GM15510 (cell line): ENCODE results near the gene SLC6A11.

Experiments used
- POLR2A ChIP-seq: IDR thresholded peaks from 3 replicates; pipeline ENCODE4 v1.6.1; 2011; ENCODE audit warnings: borderline replicate concordance; ENCODE audit not compliant: insufficient read length; ENCODE audit errors: extremely low read depth

SLC6A11 gene

DNA sequence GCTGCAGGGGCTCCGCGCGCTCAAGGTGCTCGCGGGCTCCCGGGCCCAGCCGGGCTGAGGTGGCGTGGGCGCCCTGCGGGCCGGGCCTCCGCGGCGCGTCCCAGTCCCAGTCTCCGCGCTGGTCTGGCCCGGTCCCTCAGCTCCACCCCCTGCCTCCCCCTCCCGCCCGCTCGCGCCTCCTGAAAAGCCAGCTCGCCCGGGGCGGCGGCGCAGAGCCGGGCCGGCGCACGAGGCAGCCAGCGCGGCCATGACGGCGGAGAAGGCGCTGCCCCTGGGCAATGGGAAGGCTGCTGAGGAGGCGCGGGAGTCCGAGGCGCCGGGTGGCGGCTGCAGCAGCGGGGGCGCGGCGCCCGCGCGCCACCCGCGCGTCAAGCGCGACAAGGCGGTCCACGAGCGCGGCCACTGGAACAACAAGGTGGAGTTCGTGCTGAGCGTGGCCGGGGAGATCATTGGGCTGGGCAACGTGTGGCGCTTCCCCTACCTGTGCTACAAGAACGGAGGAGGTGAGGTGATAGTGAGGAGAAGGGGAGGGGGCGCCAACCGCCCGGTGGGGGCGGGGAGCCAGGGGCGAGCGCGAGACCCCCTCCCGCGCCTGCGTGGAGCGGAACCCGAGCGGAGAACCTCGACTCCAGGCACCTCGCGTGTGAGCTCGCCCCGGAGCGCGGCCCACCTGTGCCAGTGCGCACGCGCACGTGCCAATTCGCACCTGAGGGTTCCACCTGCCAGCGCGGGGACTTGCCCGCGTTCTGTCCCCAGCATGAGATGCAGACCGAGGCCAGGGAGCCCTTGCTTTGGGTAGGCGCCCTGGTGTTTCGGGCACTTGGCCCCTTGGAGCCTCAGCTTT lies at the start of gene SLC6A11:
Gene SLC6A11 (plus strand): TSS at position 210 of the 844 bp plus-strand sequence. CDS start 38 bp downstream, at position 248.
- TF ChIP-seq POLR2A = no peak

DNA sequence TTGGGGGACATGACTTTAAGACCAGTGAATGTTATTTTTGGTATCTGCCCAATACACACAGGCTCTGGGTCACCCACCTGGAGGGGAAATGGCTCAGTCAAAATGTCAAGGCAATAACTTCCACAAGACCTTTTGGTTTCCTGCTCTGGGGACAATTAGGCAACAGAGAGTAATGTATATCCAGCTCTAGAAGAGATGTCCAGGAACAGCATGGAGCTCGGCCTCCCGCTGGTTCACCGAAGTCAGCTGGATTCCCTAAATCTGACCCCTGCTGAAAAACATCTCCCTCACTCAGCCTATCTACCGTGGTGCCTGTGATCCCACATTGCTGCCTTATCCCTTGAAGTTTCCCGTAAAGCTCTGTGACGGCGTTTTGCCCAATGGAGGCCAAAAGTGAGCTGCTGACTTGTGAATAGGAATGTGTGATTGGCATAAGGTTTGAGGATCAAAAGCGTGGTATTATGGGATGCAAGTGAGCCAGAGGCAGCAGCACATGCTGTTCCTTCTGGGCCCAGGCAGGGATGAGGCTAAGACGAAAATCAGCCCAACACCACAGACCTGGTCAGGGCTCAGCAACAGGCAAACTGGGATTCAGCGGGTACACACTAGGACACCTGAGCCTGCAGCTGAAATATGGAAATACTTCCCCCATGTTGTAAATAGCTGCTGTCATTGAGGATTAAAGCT lies 47.2 kb upstream of the SLC6A11 start:
- no peak for TF ChIP-seq POLR2A

GRCh38 chr3:10770547-10770946 lies 45.5 kb upstream of the SLC6A11 start:
- no peak for TF ChIP-seq POLR2A

DNA sequence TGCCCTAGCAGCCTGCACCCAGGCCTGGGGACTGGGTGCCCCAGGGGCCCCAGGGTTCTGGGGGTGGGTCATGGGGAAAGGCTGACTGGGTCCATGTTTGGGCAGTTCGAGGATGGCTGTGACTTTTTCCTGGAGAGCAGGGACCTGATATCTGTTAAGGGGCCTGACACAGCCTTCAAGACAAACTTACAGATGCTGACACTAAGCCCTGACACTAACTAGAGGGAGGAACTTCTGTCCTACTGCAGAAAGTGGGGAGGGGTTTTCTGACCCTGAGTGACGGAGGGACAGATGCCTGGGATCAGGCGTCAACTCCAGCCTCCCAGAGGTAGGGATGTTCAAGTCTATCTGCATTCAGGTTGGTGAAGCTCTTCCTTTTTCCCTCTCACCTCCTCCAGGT lies 45.0 kb upstream of the SLC6A11 start:
- TF ChIP-seq POLR2A = no peak

DNA sequence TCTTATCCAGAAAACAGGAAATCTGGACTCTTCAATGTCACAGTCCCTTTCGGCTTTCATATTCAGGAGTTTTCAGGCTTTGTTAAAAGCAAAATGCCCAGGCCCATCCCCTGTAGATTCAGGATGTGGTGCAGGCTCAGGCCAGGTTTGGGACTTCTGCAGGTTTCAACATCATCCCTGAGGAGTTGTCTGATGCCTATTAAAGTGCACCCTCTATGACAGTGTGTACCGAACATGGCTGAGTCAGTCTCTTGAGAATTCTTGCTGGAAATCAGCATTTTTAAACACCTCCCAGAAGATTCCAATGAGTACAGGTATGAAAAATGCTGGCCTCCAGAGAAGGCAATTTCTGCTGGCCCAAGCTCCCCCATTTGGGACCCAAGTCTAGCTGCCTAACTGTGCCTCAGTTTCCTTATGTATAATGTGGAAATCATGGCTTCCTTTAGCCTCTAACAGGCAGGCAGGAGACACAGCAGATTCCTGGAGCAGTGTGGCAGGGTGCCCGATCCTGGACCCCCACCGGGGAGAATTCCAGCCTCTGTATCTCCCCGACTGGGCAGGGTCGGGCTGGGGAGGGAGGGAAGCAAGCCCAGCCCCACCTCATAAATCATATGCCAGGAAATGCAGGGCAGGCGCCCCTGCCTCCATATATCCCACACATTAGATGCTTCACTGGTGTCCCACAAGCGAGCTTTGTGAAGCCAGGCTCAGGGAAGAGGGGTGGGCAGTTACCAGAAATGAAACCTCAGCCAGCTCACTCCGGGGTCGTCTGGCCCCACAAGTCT lies 44.4 kb upstream of the SLC6A11 start:
- TF ChIP-seq POLR2A = no peak

DNA sequence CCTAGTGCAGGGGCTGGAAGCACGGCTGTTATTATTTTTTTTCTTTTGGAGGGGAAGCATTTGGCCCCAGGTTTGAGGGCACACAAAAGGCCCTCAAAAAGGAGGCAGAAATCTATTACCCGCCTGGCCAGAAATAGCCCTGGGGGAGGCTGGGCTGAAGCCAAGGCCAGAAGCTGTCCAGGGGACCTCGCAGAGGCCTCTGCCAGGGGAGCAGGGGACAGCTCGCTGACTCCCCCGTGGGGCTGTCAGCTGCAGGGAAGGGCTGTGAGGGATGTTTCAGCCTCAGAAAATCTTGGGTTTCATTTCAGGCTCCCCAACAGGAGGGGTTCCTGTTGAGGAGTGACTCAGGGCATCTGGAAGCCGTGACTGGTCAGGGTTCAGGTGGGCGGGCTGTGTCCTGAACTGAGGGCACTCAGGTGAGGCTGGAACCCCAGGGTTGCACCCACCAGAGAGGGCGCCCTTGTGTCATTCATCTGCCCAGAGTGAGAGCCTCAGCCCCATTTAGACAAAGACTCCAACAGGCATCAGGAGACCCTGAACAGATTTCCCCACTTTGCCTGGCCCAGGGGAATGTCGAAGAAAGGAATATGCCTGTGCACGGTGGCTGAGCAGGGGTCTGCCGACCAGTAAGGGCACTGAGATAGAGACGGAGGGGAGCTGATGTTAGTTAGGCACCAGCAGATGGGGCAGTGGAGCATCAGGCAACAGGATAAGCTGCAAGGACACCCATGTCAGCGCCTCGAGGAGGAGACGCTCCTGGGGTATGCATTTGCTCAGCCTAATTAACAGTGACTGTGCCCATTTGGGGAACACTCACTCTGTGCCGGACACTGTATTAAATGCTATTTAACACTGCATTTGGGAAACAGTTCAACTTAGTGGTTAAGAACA lies 43.5 kb upstream of the SLC6A11 start:
- no peak for TF ChIP-seq POLR2A

- no peak for TF ChIP-seq POLR2A
These were observed 41.8 kb upstream of the SLC6A11 start for GRCh38 chr3:10774129-10774670.

DNA sequence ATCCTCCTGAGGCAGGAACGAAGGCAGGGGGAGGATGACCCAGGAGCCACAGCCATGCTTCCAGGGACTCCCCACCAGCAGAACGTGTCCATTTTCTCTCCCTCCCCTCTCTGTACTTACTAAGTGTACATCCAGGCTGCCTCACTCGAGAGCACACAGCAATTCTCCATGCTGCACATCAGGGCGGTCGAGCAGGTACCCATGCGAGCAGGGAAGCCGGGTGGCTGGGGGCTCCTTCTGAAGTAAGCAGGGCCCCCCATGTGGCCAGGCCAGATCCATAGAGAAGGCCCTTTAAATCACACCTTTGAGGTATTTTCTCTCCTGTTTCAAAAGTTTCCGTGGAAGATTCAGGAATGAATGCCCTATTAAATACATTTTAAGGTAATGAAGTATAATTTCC lies 41.2 kb upstream of the SLC6A11 start:
- TF ChIP-seq POLR2A = no peak

DNA sequence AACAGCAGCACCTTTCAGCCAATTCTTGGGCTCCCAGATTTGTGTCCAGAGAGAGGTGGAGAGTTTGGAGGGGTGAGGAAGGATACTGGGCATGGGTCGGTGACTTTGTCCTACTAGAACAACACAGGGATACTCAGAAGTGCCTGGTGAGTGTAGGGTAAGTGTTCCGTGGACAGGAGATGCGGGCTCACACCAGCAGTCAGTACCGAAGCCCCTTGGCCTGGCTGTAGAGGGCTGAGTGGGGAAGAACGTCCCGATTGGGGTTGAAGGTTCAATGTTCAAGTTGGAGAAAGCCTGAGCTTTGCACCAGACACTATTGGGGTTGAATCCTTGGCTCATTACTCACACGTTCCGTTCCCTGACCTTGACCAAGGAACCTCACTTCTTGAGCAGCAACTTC lies 40.8 kb upstream of the SLC6A11 start:
- TF ChIP-seq POLR2A = no peak

- no peak for TF ChIP-seq POLR2A
These were observed 40.2 kb upstream of the SLC6A11 start for GRCh38 chr3:10775828-10776227.

DNA sequence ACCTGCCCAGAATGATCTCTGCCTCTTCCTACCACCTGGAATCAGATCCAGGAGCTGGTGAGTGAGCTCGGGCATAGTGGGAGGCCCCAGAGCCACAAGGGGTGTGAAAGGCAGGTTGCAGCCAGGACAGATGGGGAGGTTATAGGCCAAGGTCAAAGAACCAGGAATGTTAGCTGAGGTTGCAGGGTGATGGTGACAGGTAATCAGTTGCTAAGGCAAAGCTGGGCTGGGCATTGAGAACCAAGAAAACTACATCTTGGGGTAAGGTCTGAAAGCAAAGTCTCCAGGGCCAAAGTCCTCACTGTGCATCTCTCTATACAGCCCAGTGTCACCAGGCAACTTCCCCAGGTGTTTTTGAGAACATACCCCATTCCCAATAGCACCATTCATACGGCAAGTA lies 38.4 kb upstream of the SLC6A11 start:
- no peak for TF ChIP-seq POLR2A

DNA sequence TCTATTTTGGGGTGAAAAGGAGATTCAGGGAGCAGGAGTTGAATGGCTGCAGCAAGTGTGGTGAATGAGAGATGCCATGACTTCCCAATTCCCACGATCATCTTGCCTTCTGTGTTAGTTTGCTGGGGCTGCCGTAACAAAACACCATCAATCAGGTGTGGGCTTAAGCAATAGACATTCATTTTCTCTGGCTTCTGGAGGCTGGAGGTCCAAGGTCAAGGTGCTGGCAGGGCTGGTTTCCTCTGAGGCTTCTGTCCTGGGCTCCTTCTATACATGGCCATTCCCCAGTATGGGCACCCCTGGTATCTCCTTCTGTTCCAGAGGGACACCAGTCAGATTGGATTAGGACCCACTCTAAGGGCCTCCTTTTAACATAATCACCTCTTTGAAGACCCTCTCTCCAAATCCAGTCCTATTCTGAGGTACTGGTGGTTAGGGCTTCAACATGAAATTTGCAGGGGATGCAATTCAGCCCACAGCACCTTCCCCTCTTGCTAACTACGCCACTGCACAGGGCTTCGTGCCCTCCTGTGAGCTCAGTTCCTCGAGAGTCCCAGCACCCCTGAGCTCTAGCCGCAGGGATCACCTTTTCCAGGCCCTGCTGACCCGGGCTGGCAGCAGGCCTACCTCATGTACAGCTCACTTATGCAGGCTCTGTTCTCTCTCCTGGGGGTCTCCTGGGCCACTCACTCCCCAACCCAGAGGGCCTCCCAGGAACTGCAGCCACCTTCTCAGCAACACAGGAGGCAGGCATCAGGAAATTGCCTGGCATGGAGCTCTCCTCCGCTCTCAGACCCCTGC lies 37.3 kb upstream of the SLC6A11 start:
- TF ChIP-seq POLR2A = no peak

- TF ChIP-seq POLR2A = no peak
These were observed 36.7 kb upstream of the SLC6A11 start for GRCh38 chr3:10779293-10779805.
